Gastroesophageal sphincter (tissue), 4 donors: Measurements from ENCODE around the gene NPIPA1. TPM values are rescaled to one million over a fixed set of nuclear protein-coding genes. Genes with fewer than 3 reads are reported as not detected.
"Not testable (repeated sequence)": the region's sequence is repeated elsewhere in the genome, so short reads cannot be mapped to it uniquely, and the experiment has no call there.

ENCODE experiments used
- ATAC-seq: fragments of 150-250 bp; one replicate; pipeline ENCODE4 v1.9.1; 2016; ENCODE audit warnings: mild to moderate bottlenecking, moderate library complexity
- H3K27ac ChIP-seq, 4 donors: fragments of 200-600 bp; sonication (generic) in 3 of 4; 1 replicate in 3 of 4; 2 replicates in 1 of 4; pipeline ENCODE4 v1.5.1; 2016 to 2019
- H3K27me3 ChIP-seq: fragments of 200-600 bp; sonication (generic); one replicate; pipeline ENCODE4 v1.5.1; 2019
- H3K36me3 ChIP-seq, 2 donors: fragments of 200-600 bp; sonication (generic); one replicate each; pipeline ENCODE4 v1.5.1; 2019; ENCODE audit warnings: control low read depth in 1 of 2
- H3K4me1 ChIP-seq, 3 donors: fragments of 200-600 bp; sonication (generic); 1 replicate in 2 of 3; 2 replicates in 1 of 3; pipeline ENCODE4 v1.5.1; 2016 to 2019; ENCODE audit warnings: control low read depth in 2 of 3
- H3K4me3 ChIP-seq, 2 donors: fragments of 200-600 bp; sonication (generic); one replicate each; pipeline ENCODE4 v1.5.1; 2019; ENCODE audit warnings: mild to moderate bottlenecking in 1 of 2, moderate library complexity in 1 of 2
- H3K9me3 ChIP-seq, 3 donors: fragments of 200-600 bp; sonication (generic); one replicate each; pipeline ENCODE4 v1.5.1; 2017 to 2019; ENCODE audit warnings: control low read depth in 2 of 3
- EP300 ChIP-seq: sonication (generic); formaldehyde crosslinking; IDR thresholded peaks from one replicate; pipeline ENCODE4 v1.6.1; 2017; ENCODE audit warnings: antibody characterized with exemption, mild to moderate bottlenecking
- POLR2A ChIP-seq, 2 donors: fragments of 450-650 bp; IDR thresholded peaks; one replicate each; pipeline ENCODE4 v1.6.1; 2017; ENCODE audit warnings: antibody characterized with exemption in 2 of 2, mild to moderate bottlenecking in 2 of 2, moderate library complexity in 1 of 2
- POLR2AphosphoS5 ChIP-seq: sonication (generic); formaldehyde crosslinking; IDR thresholded peaks from one replicate; pipeline ENCODE4 v1.6.1; 2017; ENCODE audit warnings: antibody characterized with exemption
- WGBS, 2 donors: methylation state at CpG; one replicate each; pipeline ENCODE4 v1.1.5; 2018; ENCODE audit warnings: low coverage in 1 of 2; 5-methylcytosine and 5-hydroxymethylcytosine counted together
- total RNA-seq, 4 donors: library from RNA; depleted of rRNA; stranded (reverse); fragments of >200 nt; gene quantifications; one replicate each; pipeline ENCODE4 v1.1.0, GENCODE V29; 2016
- TF ChIP-seq, protein P1 (sequence below), 4 experiments: fragments of 200-600 bp in 2 of 4; fragments of 450-650 bp in 2 of 4; sonication (generic) in 1 of 4; IDR thresholded peaks; one replicate each; pipeline ENCODE4 v1.5.1; 2017 to 2019; ENCODE audit warnings: antibody characterized with exemption in 4 of 4, mild to moderate bottlenecking in 2 of 4, moderate library complexity in 2 of 4

Gene NPIPA1
- total RNA-seq, 4 donors from 2014 or later = 54.0 to 103 (median 93.4) TPM

DNA sequence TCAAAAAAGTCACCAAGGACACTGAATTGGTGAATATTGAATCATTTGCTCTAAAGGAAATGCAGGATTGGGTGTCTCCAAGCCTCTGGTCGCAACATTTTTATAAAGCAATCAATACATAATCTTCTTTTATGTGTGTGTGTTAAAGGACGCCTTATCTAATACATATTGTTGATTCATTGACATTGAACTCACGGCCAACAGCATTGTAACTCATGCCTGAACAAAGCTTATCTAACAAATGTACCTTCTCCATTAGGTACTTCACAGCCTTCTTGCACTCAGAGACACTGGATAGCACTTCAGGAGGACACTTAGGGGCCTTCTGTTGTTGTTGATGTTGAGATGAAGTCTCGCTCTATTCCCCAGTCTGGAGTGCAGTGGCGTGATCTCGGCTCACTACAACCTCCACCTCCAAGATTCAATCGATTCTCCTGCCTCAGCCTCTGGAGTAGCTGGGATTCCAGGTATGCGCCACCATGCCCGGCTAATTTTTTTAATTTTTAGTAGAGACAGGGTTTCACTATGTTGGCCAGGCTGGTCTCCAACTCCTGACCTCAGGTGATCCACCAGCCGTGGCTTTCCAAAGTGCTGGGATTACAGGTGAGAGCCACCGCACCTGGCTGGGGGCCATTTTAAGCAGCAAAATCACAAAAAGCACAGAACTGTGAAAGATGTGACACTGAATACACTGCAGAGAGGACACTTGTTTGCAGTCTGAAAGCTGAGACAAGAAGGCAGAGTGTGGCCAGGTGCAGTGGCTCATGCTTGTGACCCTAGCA is 24.4 kb downstream of the NPIPA1 start:
- H3K4me3 ChIP-seq = no peak overlapping the region
- H3K4me1 ChIP-seq = no peaks in the 10 kb centered on the region
- TF ChIP-seq, protein P1, sequence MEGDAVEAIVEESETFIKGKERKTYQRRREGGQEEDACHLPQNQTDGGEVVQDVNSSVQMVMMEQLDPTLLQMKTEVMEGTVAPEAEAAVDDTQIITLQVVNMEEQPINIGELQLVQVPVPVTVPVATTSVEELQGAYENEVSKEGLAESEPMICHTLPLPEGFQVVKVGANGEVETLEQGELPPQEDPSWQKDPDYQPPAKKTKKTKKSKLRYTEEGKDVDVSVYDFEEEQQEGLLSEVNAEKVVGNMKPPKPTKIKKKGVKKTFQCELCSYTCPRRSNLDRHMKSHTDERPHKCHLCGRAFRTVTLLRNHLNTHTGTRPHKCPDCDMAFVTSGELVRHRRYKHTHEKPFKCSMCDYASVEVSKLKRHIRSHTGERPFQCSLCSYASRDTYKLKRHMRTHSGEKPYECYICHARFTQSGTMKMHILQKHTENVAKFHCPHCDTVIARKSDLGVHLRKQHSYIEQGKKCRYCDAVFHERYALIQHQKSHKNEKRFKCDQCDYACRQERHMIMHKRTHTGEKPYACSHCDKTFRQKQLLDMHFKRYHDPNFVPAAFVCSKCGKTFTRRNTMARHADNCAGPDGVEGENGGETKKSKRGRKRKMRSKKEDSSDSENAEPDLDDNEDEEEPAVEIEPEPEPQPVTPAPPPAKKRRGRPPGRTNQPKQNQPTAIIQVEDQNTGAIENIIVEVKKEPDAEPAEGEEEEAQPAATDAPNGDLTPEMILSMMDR (IDR thresholded peaks at IDR 0.05) = no peak
- TF ChIP-seq POLR2A (IDR thresholded peaks at IDR 0.05) (no peak), EP300 (no peak), POLR2AphosphoS5 (no peak)
- H3K9me3 ChIP-seq = peaks cover 0 to 7% (median 0%) of the 10 kb centered on the region in 3 donors
- WGBS, 2 donors = 86 to 90% methylated on average over 4 to 11 of the region's 11 CpGs
- no peak for ATAC-seq
- H3K27ac ChIP-seq = no peak overlapping the region
- no peaks in the 10 kb centered on the region for H3K27me3 ChIP-seq
- no peaks in the 10 kb centered on the region for H3K36me3 ChIP-seq

GRCh38 chr16:14963281-14964173 is 26.3 kb downstream of the NPIPA1 start:
- Histone ChIP-seq H3K9me3 (peaks cover 0 to 7% (median 0%) of the 10 kb centered on the region in 3 donors), H3K36me3 (no peaks in the 10 kb centered on the region), H3K4me3 (no peak overlapping the region), H3K27me3 (no peaks in the 10 kb centered on the region), H3K27ac (no peak overlapping the region), H3K4me1 (no peaks in the 10 kb centered on the region)
- WGBS, 2 donors = 72 to 81% methylated on average over 8 of the region's 8 CpGs
- no peak for ATAC-seq
- no peak for TF ChIP-seq POLR2A (IDR thresholded peaks at IDR 0.05)

DNA sequence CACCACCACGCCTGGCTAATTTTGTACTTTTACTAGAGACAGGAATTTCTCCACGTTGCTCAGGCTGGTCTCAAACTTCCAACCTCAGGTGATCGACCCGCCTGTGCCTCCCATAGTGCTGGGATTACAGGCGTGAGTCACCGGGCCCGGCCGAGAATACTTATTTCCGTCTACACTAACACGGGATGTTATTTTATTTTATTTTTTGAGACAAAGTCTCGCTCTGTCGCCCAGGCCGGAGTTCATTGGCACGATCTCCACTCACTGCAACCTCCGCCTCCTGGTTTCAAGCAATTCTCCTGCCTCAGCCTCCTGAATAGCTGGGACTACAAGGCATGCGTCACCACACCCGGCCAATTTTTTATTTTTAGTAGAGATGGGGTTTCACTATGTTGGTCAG is 28.1 kb downstream of the NPIPA1 start:
- 94% methylated on average over 15 to 17 of the region's 17 CpGs for WGBS, 2 donors
- H3K36me3 ChIP-seq = no peaks in the 10 kb centered on the region
- no peaks in the 10 kb centered on the region for H3K4me1 ChIP-seq
- no peak overlapping the region for H3K27ac ChIP-seq
- TF ChIP-seq, protein P1 (IDR thresholded peaks at IDR 0.05) = no peak
- TF ChIP-seq EP300 = no peak
- no peak for TF ChIP-seq POLR2AphosphoS5
- no peak for TF ChIP-seq POLR2A (IDR thresholded peaks at IDR 0.05)
- H3K4me3 ChIP-seq = no peak overlapping the region
- H3K27me3 ChIP-seq = no peaks in the 10 kb centered on the region
- no peak for ATAC-seq
- peaks cover 0 to 7% (median 0%) of the 10 kb centered on the region in 3 donors for H3K9me3 ChIP-seq

- not testable (repeated sequence) for H3K4me1 ChIP-seq, H3K27ac ChIP-seq, H3K9me3 ChIP-seq, H3K4me3 ChIP-seq, H3K27me3 ChIP-seq, ATAC-seq, H3K36me3 ChIP-seq
- WGBS, 2 donors = 91 to 97% methylated on average over 3 of the region's 3 CpGs
Observed at GRCh38 chr16:14969795-14970194, 32.6 kb downstream of the NPIPA1 start.

GRCh38 chr16:14971621-14972228 is 34.5 kb downstream of the NPIPA1 start:
- H3K27me3 ChIP-seq, H3K4me3 ChIP-seq, H3K27ac ChIP-seq, H3K36me3 ChIP-seq, H3K9me3 ChIP-seq, ATAC-seq: not testable (repeated sequence)
- WGBS, 2 donors = 88 to 94% methylated on average over 12 of the region's 12 CpGs
- H3K4me1 ChIP-seq = peaks cover 0 to 20% (median 0%) of the 10 kb centered on the region in 3 donors

GRCh38 chr16:14973785-14974322 is 36.6 kb downstream of the NPIPA1 start:
- H3K4me3 ChIP-seq = peak overlapping the region; percentile 72
- not testable (repeated sequence) for H3K36me3 ChIP-seq, ATAC-seq, H3K9me3 ChIP-seq, H3K27me3 ChIP-seq
- WGBS, 2 donors = 63 to 76% methylated on average over 9 to 14 of the region's 14 CpGs
- peaks cover 0 to 32% (median 0%) of the 10 kb centered on the region in 3 donors for H3K4me1 ChIP-seq
- H3K27ac ChIP-seq = peak overlapping the region in 2 of 4 donors; percentile 94 to 96

DNA sequence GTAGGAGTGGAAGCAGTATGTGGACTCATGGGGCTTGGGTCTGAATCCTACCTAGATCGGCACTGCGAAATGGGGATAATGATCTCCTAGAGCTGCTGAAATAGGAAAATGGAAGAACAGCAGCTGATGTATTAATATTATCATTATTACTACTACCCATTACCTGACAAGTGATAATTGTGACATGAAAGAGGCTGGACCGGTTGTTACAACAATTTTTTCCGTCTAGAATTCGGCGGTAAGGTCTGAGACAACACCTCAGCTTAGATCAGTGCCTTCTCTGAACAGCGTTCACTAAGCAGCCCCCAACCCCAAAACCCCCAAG is 37.0 kb downstream of the NPIPA1 start:
- not testable (repeated sequence) for H3K9me3 ChIP-seq, H3K27me3 ChIP-seq, ATAC-seq, H3K36me3 ChIP-seq
- Histone ChIP-seq H3K4me1 (peaks cover 0 to 37% (median 0%) of the 10 kb centered on the region in 3 donors), H3K27ac (peak overlapping the region; percentile 92 to 97 (median 95)), H3K4me3 (peak overlapping the region; percentile 72)
- 3 to 5% methylated on average over 6 to 7 of the region's 7 CpGs for WGBS, 2 donors
